ENCODE results near the gene SLC44A1. TPM values are rescaled to one million over a fixed set of nuclear protein-coding genes. Genes with fewer than 3 reads are reported as not detected.

SLC44A1 gene
- polyA plus RNA-seq, 3 donors = 6.9 to 52.1 (median 46.5) TPM

- H3K36me3 ChIP-seq (replicated peaks in 1 of 2; ENCODE audit: control insufficient read depth in 1 of 2, insufficient read depth in 2 of 2, low read length in 2 of 2) = no peaks in the 10 kb centered on the region
- no peaks in the 10 kb centered on the region for H3K9me3 ChIP-seq (replicated peaks in 1 of 2; ENCODE audit: control insufficient read depth in 1 of 2, insufficient read depth in 1 of 2, low read length in 2 of 2)
- no peak overlapping the region for H2AFZ ChIP-seq (ENCODE audit: insufficient read depth, low read depth, low read length, poor library complexity, severe bottlenecking)
- H3K79me2 ChIP-seq (ENCODE audit: insufficient read depth, low read length) = peaks cover 100% of the 10 kb centered on the region
- WGBS (ENCODE audit: insufficient coverage) = 100% methylated on average over 1 of the region's 2 CpGs
- intact Hi-C loops (cut with micrococcal nuclease) = no loop called here
- Mint-ChIP-seq H3K36me3 (peaks cover 0 to 7% of the 10 kb centered on the region in 2 donors), H3K9me3 (no peaks in the 10 kb centered on the region), H3K4me3 (no peak overlapping the region), H3K27ac (peak overlapping the region in 1 of 7 donors; percentile 10), H3K27me3 (ENCODE audit: low read depth in 3 of 3) (peaks cover 0 to 1% (median 0%) of the 10 kb centered on the region in 3 donors), H3K4me1 (peaks cover 45% of the 10 kb centered on the region)
- H3K9ac ChIP-seq (ENCODE audit: insufficient read depth, low read length, poor library complexity, severe bottlenecking) = no peak overlapping the region
- H3K4me1 ChIP-seq (ENCODE audit: control insufficient read depth in 1 of 2, insufficient read depth in 2 of 2, low read length in 2 of 2) = peaks cover 11 to 20% of the 10 kb centered on the region in 2 donors
- H4K20me1 ChIP-seq (ENCODE audit: insufficient read depth, low read length) = peaks cover 3% of the 10 kb centered on the region
- no peak overlapping the region for H3K4me3 ChIP-seq (replicated peaks in 1 of 3; ENCODE audit: low read depth in 2 of 3, low read length in 3 of 3)
- H3K4me2 ChIP-seq (replicated peaks; ENCODE audit: extremely low read depth, low read length, poor library complexity, severe bottlenecking) = no peak overlapping the region
- no peaks in the 10 kb centered on the region for H3K27me3 ChIP-seq (ENCODE audit: control insufficient read depth in 2 of 2, insufficient read depth in 2 of 2, low read length in 2 of 2)
- no peak overlapping the region for H3K27ac ChIP-seq (ENCODE audit: low read depth in 1 of 2, low read length in 2 of 2)
- no peak for TF ChIP-seq CTCF (IDR thresholded peaks at IDR 0.05)
- DNase-seq = no peak
Observed at GRCh38 chr9:105259274-105259673, 14.8 kb downstream of the SLC44A1 start.

- H4K20me1 ChIP-seq (ENCODE audit: insufficient read depth, low read length) = peaks cover 3% of the 10 kb centered on the region
- no peak overlapping the region for H3K27ac ChIP-seq (ENCODE audit: low read depth in 1 of 2, low read length in 2 of 2)
- H3K9me3 Mint-ChIP-seq = no peaks in the 10 kb centered on the region
- H3K27ac Mint-ChIP-seq = peak overlapping the region in 2 of 7 donors; percentile 10 to 39
- H3K4me2 ChIP-seq (replicated peaks; ENCODE audit: extremely low read depth, low read length, poor library complexity, severe bottlenecking) = no peak overlapping the region
- H3K27me3 Mint-ChIP-seq (ENCODE audit: low read depth in 3 of 3) = peaks cover 0 to 1% (median 0%) of the 10 kb centered on the region in 3 donors
- no peaks in the 10 kb centered on the region for H3K36me3 ChIP-seq (replicated peaks in 1 of 2; ENCODE audit: control insufficient read depth in 1 of 2, insufficient read depth in 2 of 2, low read length in 2 of 2)
- peaks cover 44% of the 10 kb centered on the region for H3K4me1 Mint-ChIP-seq
- H3K79me2 ChIP-seq (ENCODE audit: insufficient read depth, low read length) = peaks cover 100% of the 10 kb centered on the region
- DNase-seq = no peak
- no peaks in the 10 kb centered on the region for H3K27me3 ChIP-seq (ENCODE audit: control insufficient read depth in 2 of 2, insufficient read depth in 2 of 2, low read length in 2 of 2)
- H3K4me3 ChIP-seq (replicated peaks in 1 of 3; ENCODE audit: low read depth in 2 of 3, low read length in 3 of 3) = no peak overlapping the region
- H3K9ac ChIP-seq (ENCODE audit: insufficient read depth, low read length, poor library complexity, severe bottlenecking) = no peak overlapping the region
- no peak overlapping the region for H3K4me3 Mint-ChIP-seq
- peaks cover under 1 to 7% of the 10 kb centered on the region in 2 donors for H3K36me3 Mint-ChIP-seq
- intact Hi-C loops (cut with micrococcal nuclease) = no loop called here
- H3K9me3 ChIP-seq (replicated peaks in 1 of 2; ENCODE audit: control insufficient read depth in 1 of 2, insufficient read depth in 1 of 2, low read length in 2 of 2) = no peaks in the 10 kb centered on the region
- H3K4me1 ChIP-seq (ENCODE audit: control insufficient read depth in 1 of 2, insufficient read depth in 2 of 2, low read length in 2 of 2) = peaks cover 16 to 24% of the 10 kb centered on the region in 2 donors
- H2AFZ ChIP-seq (ENCODE audit: insufficient read depth, low read depth, low read length, poor library complexity, severe bottlenecking) = no peak overlapping the region
- no peak for TF ChIP-seq CTCF (IDR thresholded peaks at IDR 0.05)
Observed at GRCh38 chr9:105259731-105260612, 15.5 kb downstream of the SLC44A1 start.
